ENCODE data around the gene SLCO1B1. TPM values are rescaled to one million over a fixed set of nuclear protein-coding genes. Genes with fewer than 3 reads are reported as not detected.
"Not testable (repeated sequence)": the region's sequence is repeated elsewhere in the genome, so short reads cannot be mapped to it uniquely, and the experiment has no call there.

Gene SLCO1B1
- total RNA-seq, 3 donors from 2014 or later (not counting 1 experiment from before 2014, with no cell fraction given): not detected

DNA sequence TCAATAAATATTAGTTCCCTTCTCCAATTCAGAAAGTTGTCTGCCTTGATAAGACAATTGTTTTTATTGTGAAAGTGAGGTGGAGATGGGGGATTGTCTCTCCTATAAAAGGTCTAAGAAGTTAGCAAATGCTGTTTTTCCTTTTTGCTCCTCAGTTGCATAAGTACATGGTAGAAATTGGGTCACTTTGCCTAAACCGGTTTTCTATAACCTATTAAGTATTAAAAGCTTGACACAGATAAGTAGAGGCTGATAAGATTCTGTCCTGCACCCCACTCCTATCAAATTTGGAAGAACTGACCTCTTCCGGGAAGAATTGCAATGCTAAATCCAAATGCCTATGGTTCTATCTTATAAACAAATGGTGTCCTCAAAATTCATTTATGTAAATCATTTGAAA, 7.0 kb downstream of the SLCO1B1 start:
- ATAC-seq: no peak
- DNase-seq: no peak
- Histone ChIP-seq H3K4me1 (ENCODE audit: control insufficient read depth, insufficient read depth, low read length) (no peaks in the 10 kb centered on the region), H3K27ac (ENCODE audit: low read length) (no peak overlapping the region), H3K27me3 (ENCODE audit: control insufficient read depth, insufficient read depth, low read length) (no peaks in the 10 kb centered on the region), H3K4me3 (ENCODE audit: low read length) (no peak overlapping the region), H3K36me3 (ENCODE audit: control insufficient read depth, insufficient read depth, low read length) (no peaks in the 10 kb centered on the region), H3K9me3 (ENCODE audit: control insufficient read depth, insufficient read depth, low read length) (no peaks in the 10 kb centered on the region)
- peaks cover 7% of the 10 kb centered on the region for H3K36me3 Mint-ChIP-seq
- H3K9me3 Mint-ChIP-seq: peaks cover 11 to 16% of the 10 kb centered on the region in 2 donors
- H3K4me1 Mint-ChIP-seq: no peaks in the 10 kb centered on the region
- no peak overlapping the region for H3K4me3 Mint-ChIP-seq
- TF ChIP-seq, protein P1, sequence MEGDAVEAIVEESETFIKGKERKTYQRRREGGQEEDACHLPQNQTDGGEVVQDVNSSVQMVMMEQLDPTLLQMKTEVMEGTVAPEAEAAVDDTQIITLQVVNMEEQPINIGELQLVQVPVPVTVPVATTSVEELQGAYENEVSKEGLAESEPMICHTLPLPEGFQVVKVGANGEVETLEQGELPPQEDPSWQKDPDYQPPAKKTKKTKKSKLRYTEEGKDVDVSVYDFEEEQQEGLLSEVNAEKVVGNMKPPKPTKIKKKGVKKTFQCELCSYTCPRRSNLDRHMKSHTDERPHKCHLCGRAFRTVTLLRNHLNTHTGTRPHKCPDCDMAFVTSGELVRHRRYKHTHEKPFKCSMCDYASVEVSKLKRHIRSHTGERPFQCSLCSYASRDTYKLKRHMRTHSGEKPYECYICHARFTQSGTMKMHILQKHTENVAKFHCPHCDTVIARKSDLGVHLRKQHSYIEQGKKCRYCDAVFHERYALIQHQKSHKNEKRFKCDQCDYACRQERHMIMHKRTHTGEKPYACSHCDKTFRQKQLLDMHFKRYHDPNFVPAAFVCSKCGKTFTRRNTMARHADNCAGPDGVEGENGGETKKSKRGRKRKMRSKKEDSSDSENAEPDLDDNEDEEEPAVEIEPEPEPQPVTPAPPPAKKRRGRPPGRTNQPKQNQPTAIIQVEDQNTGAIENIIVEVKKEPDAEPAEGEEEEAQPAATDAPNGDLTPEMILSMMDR (IDR thresholded peaks at IDR 0.05): no peak
- H3K27ac Mint-ChIP-seq: no peak overlapping the region
- no peaks in the 10 kb centered on the region for H3K27me3 Mint-ChIP-seq (ENCODE audit: low read depth in 2 of 2)
- intact Hi-C loops (cut with micrococcal nuclease): no loop called here
- WGBS (ENCODE audit: insufficient coverage): no CpG with 5 or more reads among the region's 2 CpGs

DNA sequence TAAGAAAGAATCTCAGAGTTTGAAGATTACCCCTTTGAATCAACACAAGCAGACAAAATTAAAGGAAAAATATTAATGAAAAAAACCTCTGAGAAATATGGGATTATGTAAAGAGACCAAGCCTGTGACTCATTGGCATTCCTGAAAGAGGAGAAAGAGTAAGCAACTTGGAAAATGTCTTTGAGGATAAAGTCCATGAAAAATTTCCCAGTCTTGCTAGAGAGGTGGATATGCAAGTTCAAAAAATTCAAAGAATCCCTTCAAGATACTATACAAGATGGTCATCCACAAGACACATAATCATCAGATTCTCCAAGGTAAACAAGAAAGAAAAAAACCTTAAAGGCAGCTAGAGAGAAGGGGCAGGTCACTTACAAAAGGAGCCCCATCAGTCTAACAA, 13.3 kb downstream of the SLCO1B1 start:
- H3K9me3 Mint-ChIP-seq: no peaks in the 10 kb centered on the region
- no peaks in the 10 kb centered on the region for H3K27me3 ChIP-seq (ENCODE audit: control insufficient read depth, insufficient read depth, low read length)
- intact Hi-C loops (cut with micrococcal nuclease): no loop called here

GRCh38 chr12:21149861-21150260, 18.9 kb downstream of the SLCO1B1 start:
- H3K27me3 ChIP-seq (ENCODE audit: control insufficient read depth, insufficient read depth, low read length); DNase-seq; ATAC-seq; H3K27ac ChIP-seq (ENCODE audit: low read length); H3K4me1 Mint-ChIP-seq; intact Hi-C loops (cut with micrococcal nuclease); H3K4me3 ChIP-seq (ENCODE audit: low read length); H3K9me3 ChIP-seq (ENCODE audit: control insufficient read depth, insufficient read depth, low read length); H3K27me3 Mint-ChIP-seq (ENCODE audit: low read depth in 2 of 2); H3K4me1 ChIP-seq (ENCODE audit: control insufficient read depth, insufficient read depth, low read length); H3K27ac Mint-ChIP-seq; H3K36me3 ChIP-seq (ENCODE audit: control insufficient read depth, insufficient read depth, low read length); H3K4me3 Mint-ChIP-seq; H3K36me3 Mint-ChIP-seq; H3K9me3 Mint-ChIP-seq: not testable (repeated sequence)
- 88% methylated on average over 5 of the region's 5 CpGs for WGBS (ENCODE audit: insufficient coverage)

More for the DNA sequence above, 13.3 kb downstream of the SLCO1B1 start:
- Histone ChIP-seq H3K9me3 (ENCODE audit: control insufficient read depth, insufficient read depth, low read length) (peaks cover under 1% of the 10 kb centered on the region), H3K4me1 (ENCODE audit: control insufficient read depth, insufficient read depth, low read length) (no peaks in the 10 kb centered on the region), H3K4me3 (ENCODE audit: low read length) (no peak overlapping the region), H3K36me3 (ENCODE audit: control insufficient read depth, insufficient read depth, low read length) (no peaks in the 10 kb centered on the region), H3K27ac (ENCODE audit: low read length) (no peak overlapping the region)
- Mint-ChIP-seq H3K4me3 (no peak overlapping the region), H3K36me3 (no peaks in the 10 kb centered on the region), H3K27ac (no peak overlapping the region), H3K27me3 (ENCODE audit: low read depth in 2 of 2) (no peaks in the 10 kb centered on the region), H3K4me1 (no peaks in the 10 kb centered on the region)
- TF ChIP-seq, protein P1 (IDR thresholded peaks at IDR 0.05): no peak
- ATAC-seq (no peak), DNase-seq (no peak)

DNA sequence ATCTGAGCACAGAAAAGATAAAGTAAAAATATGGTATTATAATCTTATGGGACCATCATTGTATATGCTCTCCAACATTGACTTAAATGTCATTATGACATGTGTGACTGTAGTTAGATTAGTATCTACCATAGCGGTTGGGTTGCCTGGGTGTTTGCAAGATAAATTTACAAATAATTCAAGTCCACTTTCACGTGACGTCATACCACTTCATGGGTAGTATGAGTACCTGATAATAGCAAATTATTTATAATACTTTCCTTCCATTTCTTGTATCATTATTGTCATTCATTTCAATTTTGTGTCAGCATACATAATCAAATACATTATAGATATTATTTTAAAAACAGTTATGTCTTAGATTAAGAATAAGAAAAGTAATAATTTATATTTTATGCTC, 20.2 kb downstream of the SLCO1B1 start:
- no peaks in the 10 kb centered on the region for H3K36me3 Mint-ChIP-seq
- no peaks in the 10 kb centered on the region for H3K4me1 Mint-ChIP-seq
- ATAC-seq (no peak), DNase-seq (no peak)
- H3K4me1 ChIP-seq (ENCODE audit: control insufficient read depth, insufficient read depth, low read length): no peaks in the 10 kb centered on the region
- H3K27ac ChIP-seq (ENCODE audit: low read length): no peak overlapping the region
- no CpG with 5 or more reads among the region's 3 CpGs for WGBS (ENCODE audit: insufficient coverage)
- peaks cover 4% of the 10 kb centered on the region for H3K9me3 ChIP-seq (ENCODE audit: control insufficient read depth, insufficient read depth, low read length)
- TF ChIP-seq, protein P1 (IDR thresholded peaks at IDR 0.05): no peak
- H3K27ac Mint-ChIP-seq: no peak overlapping the region
- H3K4me3 ChIP-seq (ENCODE audit: low read length): no peak overlapping the region
- H3K27me3 ChIP-seq (ENCODE audit: control insufficient read depth, insufficient read depth, low read length): no peaks in the 10 kb centered on the region
- no peak overlapping the region for H3K4me3 Mint-ChIP-seq
- H3K36me3 ChIP-seq (ENCODE audit: control insufficient read depth, insufficient read depth, low read length): no peaks in the 10 kb centered on the region
- H3K27me3 Mint-ChIP-seq (ENCODE audit: low read depth in 2 of 2): no peaks in the 10 kb centered on the region
- intact Hi-C loops (cut with micrococcal nuclease): no loop called here
- H3K9me3 Mint-ChIP-seq: peaks cover 0 to 4% of the 10 kb centered on the region in 2 donors

Measured in natural killer cell (primary cell).